Right ventricle myocardium inferior (tissue), 1 donor: Measurements from ENCODE around the gene FKBP15. TPM values are rescaled to one million over a fixed set of nuclear protein-coding genes. Genes with fewer than 3 reads are reported as not detected.

ENCODE experiments used
- ATAC-seq: fragments of 200-7000 bp; cut with Tn5 transposase; one replicate; pipeline ENCODE4 v1.9.1; 2020; ENCODE audit warnings: mild to moderate bottlenecking, moderate library complexity
- DNase-seq: peaks from one replicate; pipeline ENCODE4 v3.0.0; 2021; ENCODE audit errors: missing footprints
- intact Hi-C: fragments of 100-400 bp; cut with DNase I; formaldehyde crosslinking; loops from one replicate; pipeline ENCODE4 v1.11.0; 2022
- total RNA-seq: library from RNA; stranded (reverse); fragmentation: NEBNext Ultra II Directional; extraction: Animal tissue kit (Norgen Biotek cat#: 25700); gene quantifications from one replicate; pipeline ENCODE4 v1.2.1, GENCODE V29; 2021
- donor health status: DM: no; HTN: yes; CAD: no; lungs with severe emphysema.

Gene FKBP15
- total RNA-seq, 1 donor from 2014 or later = 19.4 TPM

GRCh38 chr9:113199683-113200329 is 21.3 kb downstream of the FKBP15 start:
- DNase-seq (no peak), ATAC-seq (no peak)
- intact Hi-C loops = no loop called here

GRCh38 chr9:113192455-113192854 is 28.6 kb downstream of the FKBP15 start:
- no peak for DNase-seq
- intact Hi-C loops = no loop called here
- no peak for ATAC-seq

DNA sequence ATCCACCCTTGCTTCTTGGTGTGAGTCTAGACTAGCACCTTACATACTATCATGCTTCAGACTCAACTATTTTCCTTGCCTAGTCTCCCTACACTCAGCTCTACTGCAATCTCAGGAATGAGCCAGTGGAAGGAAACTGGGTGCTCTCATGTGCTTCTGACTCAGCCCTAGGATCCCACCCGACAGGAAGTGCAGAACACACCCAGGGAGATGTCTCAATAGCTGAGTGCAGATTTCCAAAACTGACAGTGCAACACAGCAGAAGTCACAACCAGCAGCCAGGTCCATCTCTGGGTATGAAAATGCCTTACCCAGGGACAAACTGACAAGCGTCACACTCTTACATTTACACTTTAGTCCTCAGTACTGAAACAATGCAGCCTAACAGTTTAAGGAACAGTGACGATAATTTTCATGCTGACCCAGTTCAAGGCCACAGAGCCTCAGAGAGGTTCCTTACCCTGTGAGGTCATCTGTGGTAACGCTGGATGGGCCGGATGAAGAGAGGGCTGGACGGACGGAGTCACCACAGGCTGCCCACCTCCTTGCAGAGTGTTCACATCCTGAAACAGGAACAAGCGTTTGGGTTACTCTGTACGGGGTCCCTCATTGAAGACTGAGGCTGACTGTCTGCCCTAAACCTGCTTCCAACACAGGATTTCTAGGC is 33.0 kb downstream of the FKBP15 start:
- intact Hi-C loops = loop anchor here (1.0 kb wide), 1 partner anchor 21 kb away; no protein-coding TSS in a partner anchor
- peak; percentile 82 for ATAC-seq
- DNase-seq = peak; percentile 75

GRCh38 chr9:113186137-113186755 is 34.8 kb downstream of the FKBP15 start:
- no peak for ATAC-seq
- DNase-seq = no peak
- intact Hi-C loops = no loop called here

GRCh38 chr9:113185271-113185670 is 35.8 kb downstream of the FKBP15 start:
- DNase-seq = no peak
- intact Hi-C loops = no loop called here
- ATAC-seq = no peak

DNA sequence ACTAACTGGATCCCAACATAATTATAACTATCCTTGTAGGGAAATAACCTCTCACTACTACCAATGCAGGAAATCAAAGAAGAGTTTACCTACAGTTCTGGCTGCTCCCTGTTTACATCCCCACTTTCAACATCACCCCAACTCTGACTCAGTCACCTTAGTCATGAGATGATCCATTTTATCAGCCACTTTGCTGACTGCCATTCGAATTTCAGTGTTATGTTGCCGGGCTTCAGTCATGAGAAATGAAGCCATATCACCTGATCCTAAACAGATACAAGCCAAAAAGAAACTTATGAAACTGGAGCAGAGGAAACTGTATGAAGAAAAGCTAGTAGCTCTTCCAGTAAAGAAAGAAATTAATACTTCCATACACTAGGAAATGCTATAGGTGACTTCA is 36.5 kb downstream of the FKBP15 start:
- ATAC-seq (no peak), DNase-seq (no peak)
- intact Hi-C loops = no loop called here

GRCh38 chr9:113183956-113184488 is 37.1 kb downstream of the FKBP15 start:
- intact Hi-C loops = no loop called here
- no peak for ATAC-seq
- DNase-seq = no peak

DNA sequence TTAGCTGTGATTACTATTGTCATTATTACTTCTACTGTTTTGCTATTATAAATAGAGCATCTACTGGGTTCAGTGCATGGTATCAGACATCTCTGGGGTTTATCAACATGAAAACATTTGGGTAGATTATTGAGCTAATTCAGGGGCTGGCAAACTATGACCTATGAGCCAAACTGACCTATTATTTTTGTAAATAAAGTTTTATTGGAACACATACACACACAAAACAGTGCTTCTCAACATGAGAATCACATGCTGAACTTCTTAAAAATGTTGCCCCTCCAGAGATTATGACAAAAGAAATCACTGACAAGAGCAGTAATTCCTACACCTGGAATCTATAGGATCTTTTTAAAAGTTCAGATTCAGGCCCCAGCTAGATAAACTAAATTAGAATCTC is 39.9 kb downstream of the FKBP15 start:
- DNase-seq (no peak), ATAC-seq (no peak)
- intact Hi-C loops = no loop called here

DNA sequence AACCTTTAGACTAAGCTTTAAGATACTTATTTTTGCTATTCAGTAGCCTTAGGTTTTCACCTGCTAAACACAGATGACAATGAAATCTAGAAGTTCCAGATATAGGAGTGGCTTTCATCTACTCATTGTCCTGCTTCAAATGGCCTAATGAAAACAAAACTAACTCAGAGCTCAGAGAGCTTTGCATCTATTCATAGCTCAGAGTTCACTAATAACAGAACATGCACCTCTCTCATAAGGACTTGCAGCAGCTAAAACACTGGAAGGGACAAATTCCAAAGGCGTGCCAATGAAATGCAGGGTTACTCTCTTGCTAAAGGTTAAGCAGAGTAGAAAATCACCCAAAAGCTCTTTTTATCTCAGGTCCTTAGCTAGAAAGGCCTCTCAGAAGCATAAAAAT is 41.2 kb downstream of the FKBP15 start:
- peak; percentile 81 for ATAC-seq
- intact Hi-C loops = no loop called here
- DNase-seq = no peak

- intact Hi-C loops = no loop called here
- ATAC-seq (no peak), DNase-seq (no peak)
Measured at GRCh38 chr9:113178087-113178486, 43.0 kb downstream of the FKBP15 start.

GRCh38 chr9:113177251-113177650 is 43.8 kb downstream of the FKBP15 start:
- DNase-seq (no peak), ATAC-seq (no peak)
- intact Hi-C loops = no loop called here

DNA sequence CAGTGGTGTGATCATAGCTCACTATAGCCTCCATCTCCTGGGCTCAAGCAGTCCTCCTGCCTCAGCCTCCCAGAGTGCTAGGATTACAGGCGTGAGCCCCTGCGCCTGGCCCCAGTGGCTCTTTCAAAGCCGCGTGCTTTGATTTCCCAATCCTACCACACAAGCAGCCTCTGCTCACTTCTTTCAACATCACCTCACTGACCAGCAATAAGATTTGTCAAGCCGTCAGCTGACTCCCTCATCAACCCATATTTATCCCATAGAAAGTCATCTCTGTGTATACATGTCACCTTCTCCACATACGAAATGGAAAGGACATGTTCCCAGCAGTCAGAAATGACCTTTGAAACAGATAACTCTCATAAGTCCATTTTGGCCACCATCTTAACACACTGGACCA is 44.3 kb downstream of the FKBP15 start:
- intact Hi-C loops = no loop called here
- ATAC-seq = no peak

GRCh38 chr9:113173341-113173740 is 47.7 kb downstream of the FKBP15 start:
- intact Hi-C loops = no loop called here
- no peak for ATAC-seq
- no peak for DNase-seq

More for the DNA sequence above, 44.3 kb downstream of the FKBP15 start:
- DNase-seq = no peak

- ATAC-seq = no peak
- no peak for DNase-seq
- intact Hi-C loops = no loop called here
Measured at GRCh38 chr9:113168809-113169208, 52.3 kb downstream of the FKBP15 start.

- ATAC-seq = peak; percentile 23
- intact Hi-C loops = no loop called here
- DNase-seq = no peak
Measured at GRCh38 chr9:113166039-113166438, 55.0 kb downstream of the FKBP15 start.

DNA sequence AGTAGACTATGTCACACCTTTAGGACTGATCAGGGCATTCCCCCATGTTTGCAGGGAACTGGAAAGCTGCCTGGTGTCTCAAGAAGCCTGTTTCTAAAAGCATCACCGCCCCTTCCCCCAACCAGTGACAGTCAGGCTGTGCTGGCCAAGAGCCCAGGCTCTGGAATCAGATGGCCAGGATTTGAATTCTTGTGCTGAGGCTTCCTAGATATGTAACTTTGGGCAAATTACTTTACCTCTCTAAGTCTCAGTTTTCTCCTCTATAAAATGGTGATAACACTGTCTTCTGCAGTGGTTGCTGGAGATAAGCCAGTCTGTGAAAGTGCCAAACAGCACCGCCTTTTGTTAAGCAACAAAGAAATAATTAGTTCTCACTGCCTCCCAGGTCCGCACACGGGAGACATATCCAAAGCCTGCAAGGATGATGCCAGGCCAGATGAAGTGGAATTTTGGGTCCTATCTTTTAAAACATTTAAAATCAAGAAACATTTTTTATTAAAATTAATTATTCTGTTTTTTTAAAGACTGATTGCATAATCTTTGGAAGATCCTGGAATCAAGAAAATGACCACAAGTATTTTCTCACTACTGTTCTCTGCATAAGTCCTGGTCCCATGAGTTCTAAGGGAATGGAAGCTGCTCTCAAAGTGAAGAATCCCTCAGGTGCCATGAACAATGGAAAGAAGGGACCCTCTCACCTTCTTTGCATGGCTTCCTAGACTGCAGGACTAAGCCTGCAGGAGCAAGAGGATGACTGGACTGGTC is 56.4 kb downstream of the FKBP15 start:
- intact Hi-C loops = no loop called here
- no peak for DNase-seq
- ATAC-seq = peak; percentile 62

GRCh38 chr9:113163001-113163400 is 58.1 kb downstream of the FKBP15 start:
- intact Hi-C loops = no loop called here
- ATAC-seq (no peak), DNase-seq (no peak)

GRCh38 chr9:113160571-113160970 is 60.5 kb downstream of the FKBP15 start:
- intact Hi-C loops = no loop called here
- ATAC-seq = no peak
- DNase-seq = no peak

GRCh38 chr9:113158446-113158845 is 62.6 kb downstream of the FKBP15 start:
- DNase-seq (no peak), ATAC-seq (no peak)
- intact Hi-C loops = loop anchor here (10.0 kb wide), 1 partner anchor 246 kb away; the partner anchor contains the start of gene ALAD
